Transverse colon (tissue), 4 donors: Measurements from ENCODE around the gene SELENBP1.

Experiments
- POLR2A ChIP-seq: fragments of 450-650 bp; IDR thresholded peaks from one replicate; pipeline ENCODE4 v1.6.1; 2016; ENCODE audit warnings: antibody characterized with exemption, mild to moderate bottlenecking, moderate library complexity
- POLR2AphosphoS5 ChIP-seq, 3 donors: sonication (generic); formaldehyde crosslinking; IDR thresholded peaks; one replicate each; pipeline ENCODE4 v1.6.1; 2016; ENCODE audit warnings: antibody characterized with exemption in 3 of 3
- TF ChIP-seq, protein P1 (sequence below), 5 experiments: fragments of 200-600 bp in 3 of 5; fragments of 450-650 bp in 2 of 5; sonication (generic) in 3 of 5; IDR thresholded peaks; 1 replicate in 2 of 5; 2 replicates in 3 of 5; pipeline ENCODE4 v1.5.1; 2016 to 2017; ENCODE audit warnings: antibody characterized with exemption in 5 of 5, inconsistent platforms in 3 of 5, mild to moderate bottlenecking in 2 of 5, moderate library complexity in 1 of 5

DNA sequence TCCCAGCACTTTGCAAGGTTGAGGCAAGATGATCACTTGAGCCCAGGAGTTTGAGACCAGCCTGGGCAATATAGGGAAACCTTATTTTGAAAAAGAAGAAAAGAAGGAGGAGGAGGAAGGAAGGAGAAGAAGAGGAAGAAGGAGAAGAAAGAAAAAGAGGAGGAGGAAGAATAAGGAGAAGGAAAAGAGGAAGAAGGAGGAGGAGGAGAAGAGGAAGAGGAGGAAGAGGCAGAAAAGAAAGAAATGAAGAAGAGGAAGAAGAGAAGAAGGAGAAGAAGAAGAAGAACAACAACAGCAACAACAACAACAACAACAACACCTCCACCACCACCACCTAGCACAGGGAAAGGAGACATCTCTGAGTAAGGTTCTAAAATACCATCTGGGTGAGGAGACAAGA, 10.6 kb downstream of the SELENBP1 start:
- TF ChIP-seq, protein P1, sequence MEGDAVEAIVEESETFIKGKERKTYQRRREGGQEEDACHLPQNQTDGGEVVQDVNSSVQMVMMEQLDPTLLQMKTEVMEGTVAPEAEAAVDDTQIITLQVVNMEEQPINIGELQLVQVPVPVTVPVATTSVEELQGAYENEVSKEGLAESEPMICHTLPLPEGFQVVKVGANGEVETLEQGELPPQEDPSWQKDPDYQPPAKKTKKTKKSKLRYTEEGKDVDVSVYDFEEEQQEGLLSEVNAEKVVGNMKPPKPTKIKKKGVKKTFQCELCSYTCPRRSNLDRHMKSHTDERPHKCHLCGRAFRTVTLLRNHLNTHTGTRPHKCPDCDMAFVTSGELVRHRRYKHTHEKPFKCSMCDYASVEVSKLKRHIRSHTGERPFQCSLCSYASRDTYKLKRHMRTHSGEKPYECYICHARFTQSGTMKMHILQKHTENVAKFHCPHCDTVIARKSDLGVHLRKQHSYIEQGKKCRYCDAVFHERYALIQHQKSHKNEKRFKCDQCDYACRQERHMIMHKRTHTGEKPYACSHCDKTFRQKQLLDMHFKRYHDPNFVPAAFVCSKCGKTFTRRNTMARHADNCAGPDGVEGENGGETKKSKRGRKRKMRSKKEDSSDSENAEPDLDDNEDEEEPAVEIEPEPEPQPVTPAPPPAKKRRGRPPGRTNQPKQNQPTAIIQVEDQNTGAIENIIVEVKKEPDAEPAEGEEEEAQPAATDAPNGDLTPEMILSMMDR (IDR thresholded peaks at IDR 0.05), result no peak
- TF ChIP-seq POLR2AphosphoS5 (IDR thresholded peaks at IDR 0.05) (no peak), POLR2A (no peak)
